ENCODE results near the gene MYBPC2. TPM values are rescaled to one million over a fixed set of nuclear protein-coding genes. Genes with fewer than 3 reads are reported as not detected.

The MYBPC2 gene
- total and polyA plus RNA-seq, 2 of the 4 experiments (the other 2 are of a cell fraction) = not detected

DNA sequence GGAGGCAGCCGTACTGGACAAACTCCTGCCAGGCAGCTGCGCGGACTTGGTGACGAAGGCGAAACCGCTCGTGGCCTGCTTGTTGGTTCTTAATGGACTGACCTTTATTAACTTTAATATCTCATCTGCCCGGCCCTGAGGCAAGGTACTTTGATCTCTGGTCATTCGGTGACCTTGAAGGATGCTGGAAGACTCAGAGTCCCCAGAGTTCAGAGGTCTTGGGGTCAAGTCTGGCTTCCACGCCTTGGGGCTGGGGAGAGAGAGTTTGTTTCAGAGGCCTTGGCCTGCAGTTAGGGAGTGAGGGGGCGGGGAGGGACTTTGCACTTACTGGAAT is 34.0 kb downstream of the MYBPC2 start:
- H3K4ac ChIP-seq (ENCODE audit: low read depth, low read length) = no peak overlapping the region
- H2BK5ac ChIP-seq (ENCODE audit: low read depth, low read length, poor library complexity, severe bottlenecking) = no peak overlapping the region
- H3K56ac ChIP-seq (ENCODE audit: extremely low read depth, insufficient read depth, low read length) = no peak overlapping the region
- no peaks in the 10 kb centered on the region for H3K9me3 ChIP-seq (ENCODE audit: control insufficient read depth, insufficient read depth, low read length)
- no peak overlapping the region for H2AK5ac ChIP-seq (ENCODE audit: low read depth, low read length)
- intact Hi-C loops (cut with micrococcal nuclease) (no loop called here), dilution Hi-C loops (cut with HindIII; ENCODE audit: low sequenced_read_pairs, unreplicated experiment) (no loop called here), in situ Hi-C loops (cut with MboI; ENCODE audit: low sequenced_read_pairs) (no loop called here)
- no peak overlapping the region for H2BK120ac ChIP-seq (ENCODE audit: low read depth, low read length)
- BruUV-seq (replicated peaks) = no TSS peak
- WGBS, 2 experiments (ENCODE audit: extremely low coverage in 2 of 2, insufficient read length in 1 of 2) = no CpG with 5 or more reads among the region's 11 CpGs
- peaks cover 2% of the 10 kb centered on the region; the same call in 1 of the 2 replicates for H3K27me3 ChIP-seq (ENCODE audit: control insufficient read depth, insufficient read depth, low read length)
- CTCF ChIA-PET = no interaction called here
- no peak overlapping the region for H3K27ac ChIP-seq (ENCODE audit: insufficient read depth, low read length)
- no peak overlapping the region for H4K91ac ChIP-seq (ENCODE audit: insufficient read depth, low read depth, low read length)
- H2AFZ ChIP-seq (replicated peaks; ENCODE audit: low read length, poor library complexity) = no peak overlapping the region
- no peak overlapping the region for H3K18ac ChIP-seq (ENCODE audit: low read depth, low read length)
- TF ChIP-seq MAZ (IDR thresholded peaks at IDR 0.05; ENCODE audit: borderline replicate concordance, low read depth, low read length) (no peak), MXI1 (IDR thresholded peaks at IDR 0.05; ENCODE audit: borderline replicate concordance, low read depth, low read length) (no peak), BHLHE40 (IDR thresholded peaks at IDR 0.05; ENCODE audit: low read depth, low read length) (no peak), MAFK (IDR thresholded peaks at IDR 0.05; ENCODE audit: low read depth, low read length) (no peak), POLR2A (IDR thresholded peaks at IDR 0.05; ENCODE audit: low read depth, low read length) (no peak), RFX5 (IDR thresholded peaks at IDR 0.05; ENCODE audit: low read depth, low read length) (no peak), SMC3 (IDR thresholded peaks at IDR 0.05; ENCODE audit: low read depth, low read length) (no peak), CEBPB (IDR thresholded peaks at IDR 0.05; ENCODE audit: low read depth, low read length) (no peak), RAD21 (IDR thresholded peaks at IDR 0.05; ENCODE audit: low read length) (no peak), FOS (IDR thresholded peaks at IDR 0.05; ENCODE audit: low read depth, low read length) (no peak)
- TF ChIP-seq, protein P1, sequence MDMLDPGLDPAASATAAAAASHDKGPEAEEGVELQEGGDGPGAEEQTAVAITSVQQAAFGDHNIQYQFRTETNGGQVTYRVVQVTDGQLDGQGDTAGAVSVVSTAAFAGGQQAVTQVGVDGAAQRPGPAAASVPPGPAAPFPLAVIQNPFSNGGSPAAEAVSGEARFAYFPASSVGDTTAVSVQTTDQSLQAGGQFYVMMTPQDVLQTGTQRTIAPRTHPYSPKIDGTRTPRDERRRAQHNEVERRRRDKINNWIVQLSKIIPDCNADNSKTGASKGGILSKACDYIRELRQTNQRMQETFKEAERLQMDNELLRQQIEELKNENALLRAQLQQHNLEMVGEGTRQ (IDR thresholded peaks at IDR 0.05; ENCODE audit: low read depth, low read length) = no peak
- TF ChIP-seq, protein P2, sequence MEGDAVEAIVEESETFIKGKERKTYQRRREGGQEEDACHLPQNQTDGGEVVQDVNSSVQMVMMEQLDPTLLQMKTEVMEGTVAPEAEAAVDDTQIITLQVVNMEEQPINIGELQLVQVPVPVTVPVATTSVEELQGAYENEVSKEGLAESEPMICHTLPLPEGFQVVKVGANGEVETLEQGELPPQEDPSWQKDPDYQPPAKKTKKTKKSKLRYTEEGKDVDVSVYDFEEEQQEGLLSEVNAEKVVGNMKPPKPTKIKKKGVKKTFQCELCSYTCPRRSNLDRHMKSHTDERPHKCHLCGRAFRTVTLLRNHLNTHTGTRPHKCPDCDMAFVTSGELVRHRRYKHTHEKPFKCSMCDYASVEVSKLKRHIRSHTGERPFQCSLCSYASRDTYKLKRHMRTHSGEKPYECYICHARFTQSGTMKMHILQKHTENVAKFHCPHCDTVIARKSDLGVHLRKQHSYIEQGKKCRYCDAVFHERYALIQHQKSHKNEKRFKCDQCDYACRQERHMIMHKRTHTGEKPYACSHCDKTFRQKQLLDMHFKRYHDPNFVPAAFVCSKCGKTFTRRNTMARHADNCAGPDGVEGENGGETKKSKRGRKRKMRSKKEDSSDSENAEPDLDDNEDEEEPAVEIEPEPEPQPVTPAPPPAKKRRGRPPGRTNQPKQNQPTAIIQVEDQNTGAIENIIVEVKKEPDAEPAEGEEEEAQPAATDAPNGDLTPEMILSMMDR (conservative IDR thresholded peaks at IDR 0.05; ENCODE audit: low read depth, low read length) = no peak
- POLR2A ChIA-PET (ENCODE audit: unreplicated experiment) = no interaction called here
- H3K14ac ChIP-seq (replicated peaks; ENCODE audit: low read depth, low read length) = no peak overlapping the region
- no peak overlapping the region for H3K9ac ChIP-seq (ENCODE audit: low read depth, low read length)
- ATAC-seq (ENCODE audit: low read depth) (no peak), DNase-seq (no peak)
- no peak overlapping the region for H3K23ac ChIP-seq (ENCODE audit: low read depth, low read length)
- H3K4me2 ChIP-seq (ENCODE audit: low read depth, low read length) = no peak overlapping the region
- H3K36me3 ChIP-seq (ENCODE audit: control insufficient read depth, insufficient read depth, low read length) = no peaks in the 10 kb centered on the region
- H2BK20ac ChIP-seq (ENCODE audit: low read depth, low read length) = no peak overlapping the region
- no peaks in the 10 kb centered on the region for H3K4me1 ChIP-seq (ENCODE audit: control insufficient read depth, insufficient read depth, low read length)
- H4K20me1 ChIP-seq (ENCODE audit: insufficient read depth, low read length) = no peaks in the 10 kb centered on the region
- H3K9me1 ChIP-seq (ENCODE audit: insufficient read depth, low read length) = no peaks in the 10 kb centered on the region
- H2BK15ac ChIP-seq (ENCODE audit: low read depth, low read length) = no peak overlapping the region
- no peak overlapping the region for H2AK9ac ChIP-seq (replicated peaks; ENCODE audit: low read depth, low read length, poor library complexity)
- H3K79me1 ChIP-seq (ENCODE audit: low read depth in 1 of 2, low read length in 2 of 2) = no peaks in the 10 kb centered on the region
- no peak overlapping the region for H4K8ac ChIP-seq (ENCODE audit: low read depth in 2 of 2, low read length in 2 of 2)
- no peak overlapping the region for H4K5ac ChIP-seq (ENCODE audit: low read depth, low read length)
- no peak overlapping the region for H3K4me3 ChIP-seq (ENCODE audit: insufficient read depth, low read depth, low read length)
